Tibial nerve (tissue), 4 donors: ENCODE data around the gene MYO9B.

Source experiments
- CTCF ChIP-seq, 5 experiments: fragments of 200-600 bp in 3 of 5; fragments of 450-650 bp in 2 of 5; sonication (generic) in 3 of 5; IDR thresholded peaks; one replicate each; pipeline ENCODE4 v1.5.1; 2016 to 2019; ENCODE audit warnings: antibody characterized with exemption in 5 of 5, mild to moderate bottlenecking in 3 of 5, moderate library complexity in 2 of 5
- EP300 ChIP-seq, 2 donors: sonication (generic); formaldehyde crosslinking; IDR thresholded peaks; one replicate each; pipeline ENCODE4 v1.6.1; 2017; ENCODE audit warnings: antibody characterized with exemption in 2 of 2, mild to moderate bottlenecking in 1 of 2
- POLR2A ChIP-seq, 2 donors: fragments of 450-650 bp; IDR thresholded peaks; one replicate each; pipeline ENCODE4 v1.6.1; 2017; ENCODE audit warnings: antibody characterized with exemption in 2 of 2, mild to moderate bottlenecking in 2 of 2, moderate library complexity in 2 of 2

DNA sequence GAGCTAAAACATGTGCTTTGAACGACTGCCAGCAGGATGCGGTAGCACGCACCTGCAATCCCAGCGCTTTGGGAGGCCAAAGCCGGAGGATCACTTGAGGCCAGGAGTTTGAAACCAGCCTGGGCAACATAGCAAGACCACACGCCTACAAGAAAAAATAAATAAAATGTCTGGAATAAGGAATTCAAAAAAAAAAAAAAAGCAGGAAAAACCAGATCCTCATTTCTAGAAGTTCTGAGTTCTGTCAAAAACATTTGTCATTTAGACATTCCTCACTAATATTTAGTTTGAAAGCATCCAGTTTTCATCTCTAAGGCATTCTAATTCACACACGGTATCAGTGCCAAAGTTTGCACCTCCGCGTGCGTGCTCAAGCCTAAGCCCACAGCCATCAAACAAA is 102.7 kb downstream of the MYO9B start:
- no peak for TF ChIP-seq CTCF (IDR thresholded peaks at IDR 0.05)
- TF ChIP-seq POLR2A (IDR thresholded peaks at IDR 0.05) = no peak
- TF ChIP-seq EP300 (IDR thresholded peaks at IDR 0.05) = no peak
